Mesothelial cell of epicardium (in vitro differentiated cells): ENCODE measurements around the gene CAMTA1. TPM values are rescaled to one million over a fixed set of nuclear protein-coding genes. Genes with fewer than 3 reads are reported as not detected.
"Not testable (repeated sequence)": the region's sequence is repeated elsewhere in the genome, so short reads cannot be mapped to it uniquely, and the experiment has no call there.

Experiments
- DNase-seq, 2 experiments: peaks; one replicate each; pipeline ENCODE4 v3.0.0; 2021; ENCODE audit warnings: low spot score in 2 of 2; ENCODE audit not compliant: unreplicated experiment in 2 of 2
- H3K27ac Mint-ChIP-seq: 2 replicates; pipeline ENCODE4 v1.8.0; 2021; ENCODE audit warnings: mixed read lengths
- H3K27me3 Mint-ChIP-seq: 2 replicates; pipeline ENCODE4 v1.8.0; 2021; ENCODE audit warnings: low read depth, mixed read lengths
- H3K36me3 Mint-ChIP-seq: 2 replicates; pipeline ENCODE4 v1.8.0; 2021; ENCODE audit warnings: mixed read lengths
- H3K4me1 Mint-ChIP-seq: 2 replicates; pipeline ENCODE4 v1.8.0; 2021; ENCODE audit warnings: mixed read lengths
- H3K4me3 Mint-ChIP-seq: 2 replicates; pipeline ENCODE4 v1.8.0; 2021; ENCODE audit warnings: mild to moderate bottlenecking, moderate library complexity, mixed read lengths
- H3K9me3 Mint-ChIP-seq: 2 replicates; pipeline ENCODE4 v1.8.0; 2021; ENCODE audit warnings: mixed read lengths
- CTCF ChIP-seq: fragments of 200-600 bp; sonication (generic); IDR thresholded peaks from one replicate; pipeline ENCODE4 v1.5.0; 2021; ENCODE audit warnings: antibody characterized with exemption; ENCODE audit not compliant: unreplicated experiment
- total RNA-seq: library from RNA; stranded (reverse); gene quantifications from 3 replicates; pipeline ENCODE4 v1.2.1, GENCODE V29; 2021

Gene CAMTA1
- total RNA-seq, 1 donor from 2014 or later, result 70.4 TPM

DNA sequence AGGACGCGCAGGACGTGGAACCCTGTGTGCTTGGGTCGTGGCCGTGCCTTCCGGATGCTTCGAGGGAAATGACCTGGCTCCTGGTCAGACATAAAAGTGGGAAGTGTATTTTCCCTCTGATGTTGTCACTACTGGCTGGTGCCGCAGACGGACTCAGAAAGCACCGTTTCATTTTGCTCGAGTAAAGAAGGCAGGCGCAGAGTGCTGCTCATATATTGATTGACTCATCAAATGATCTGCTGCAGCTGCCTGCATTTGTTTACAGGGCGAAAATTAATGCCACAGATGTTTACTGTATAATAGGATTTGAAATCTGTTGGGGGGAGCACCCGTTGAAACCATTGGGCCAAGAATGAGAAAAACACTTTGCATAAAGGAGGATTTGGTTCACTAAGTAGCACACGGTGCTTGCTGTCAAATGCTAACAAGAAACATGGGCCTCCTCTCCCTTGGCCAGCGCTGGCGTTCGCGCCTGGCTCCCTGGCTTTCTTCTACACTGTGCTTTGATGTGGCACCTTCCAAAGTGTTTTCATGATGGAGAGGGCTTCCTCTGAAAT, 365.5 kb downstream of the CAMTA1 start:
- no peak for DNase-seq
- Mint-ChIP-seq H3K9me3 (no peaks in the 10 kb centered on the region), H3K36me3 (no peaks in the 10 kb centered on the region), H3K27me3 (peaks cover 27% of the 10 kb centered on the region), H3K27ac (no peak overlapping the region), H3K4me1 (peaks cover 2% of the 10 kb centered on the region), H3K4me3 (no peak overlapping the region)
- TF ChIP-seq CTCF, result no peak

DNA sequence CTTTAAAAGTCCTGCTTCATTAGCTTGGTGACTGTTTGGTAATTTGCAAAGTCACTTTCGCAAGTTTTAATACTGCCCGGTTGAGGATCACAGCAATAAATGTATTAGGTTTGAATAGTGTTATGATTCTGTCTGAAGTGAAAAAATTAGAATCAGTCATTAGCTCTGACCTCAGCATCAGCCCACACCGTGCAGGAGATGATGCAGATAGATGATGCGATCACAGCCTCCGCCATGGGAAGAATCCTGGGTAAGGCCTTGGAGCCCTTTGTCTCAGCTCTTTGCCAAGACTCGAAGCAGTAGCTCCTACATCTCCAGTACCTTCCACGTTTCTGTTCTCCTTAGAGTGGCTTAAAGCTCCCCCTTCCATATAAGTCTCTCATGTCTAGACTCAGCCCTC, 366.7 kb downstream of the CAMTA1 start:
- TF ChIP-seq CTCF, result no peak
- Mint-ChIP-seq H3K27ac (no peak overlapping the region), H3K9me3 (no peaks in the 10 kb centered on the region), H3K27me3 (peaks cover 29% of the 10 kb centered on the region), H3K4me1 (peaks cover 4% of the 10 kb centered on the region), H3K36me3 (no peaks in the 10 kb centered on the region), H3K4me3 (no peak overlapping the region)
- DNase-seq, result no peak

- no peak for TF ChIP-seq CTCF
- H3K4me1 Mint-ChIP-seq, result peaks cover 4% of the 10 kb centered on the region
- peaks cover 29% of the 10 kb centered on the region for H3K27me3 Mint-ChIP-seq
- H3K36me3 Mint-ChIP-seq, result no peaks in the 10 kb centered on the region
- DNase-seq, result no peak
- no peak overlapping the region for H3K4me3 Mint-ChIP-seq
- H3K9me3 Mint-ChIP-seq, result no peaks in the 10 kb centered on the region
- no peak overlapping the region for H3K27ac Mint-ChIP-seq
Measured at GRCh38 chr1:7152655-7153054, 367.4 kb downstream of the CAMTA1 start.

DNA sequence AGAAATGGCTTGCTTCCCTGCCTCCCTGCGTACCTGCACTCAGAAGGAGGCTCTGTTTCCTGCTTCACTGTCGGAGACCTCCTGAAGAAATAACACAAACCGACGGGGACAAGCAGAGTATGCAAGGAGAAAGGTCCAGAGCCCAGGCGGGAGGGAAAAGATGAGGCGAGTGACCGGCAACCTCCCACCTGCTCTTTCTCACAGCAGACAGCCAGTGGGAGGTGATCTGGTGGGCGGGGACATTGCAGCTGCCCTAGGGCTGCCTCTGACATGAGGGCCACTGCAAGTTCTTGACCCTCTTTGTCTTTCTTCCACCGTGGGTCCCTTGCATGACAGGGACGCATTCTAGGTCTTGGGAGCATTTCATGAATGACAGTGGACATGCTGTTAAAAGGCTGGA, 368.2 kb downstream of the CAMTA1 start:
- Mint-ChIP-seq H3K27me3 (peaks cover 29% of the 10 kb centered on the region), H3K4me3 (no peak overlapping the region), H3K4me1 (peaks cover 4% of the 10 kb centered on the region), H3K9me3 (no peaks in the 10 kb centered on the region), H3K36me3 (no peaks in the 10 kb centered on the region), H3K27ac (no peak overlapping the region)
- TF ChIP-seq CTCF, result no peak
- no peak for DNase-seq

- Mint-ChIP-seq H3K4me3 (no peak overlapping the region), H3K36me3 (no peaks in the 10 kb centered on the region), H3K27me3 (peaks cover 35% of the 10 kb centered on the region), H3K27ac (no peak overlapping the region), H3K4me1 (peaks cover 2% of the 10 kb centered on the region), H3K9me3 (peaks cover 18% of the 10 kb centered on the region)
- no peak for DNase-seq
- no peak for TF ChIP-seq CTCF
Measured at GRCh38 chr1:7159116-7159781, 374.0 kb downstream of the CAMTA1 start.

GRCh38 chr1:7168554-7168953, 383.3 kb downstream of the CAMTA1 start:
- not testable (repeated sequence) for H3K9me3 Mint-ChIP-seq, DNase-seq, H3K36me3 Mint-ChIP-seq, H3K27ac Mint-ChIP-seq, H3K4me3 Mint-ChIP-seq, H3K4me1 Mint-ChIP-seq
- peaks cover 58% of the 10 kb centered on the region for H3K27me3 Mint-ChIP-seq
